ENCODE data around the gene ART4.

The ART4 gene

DNA sequence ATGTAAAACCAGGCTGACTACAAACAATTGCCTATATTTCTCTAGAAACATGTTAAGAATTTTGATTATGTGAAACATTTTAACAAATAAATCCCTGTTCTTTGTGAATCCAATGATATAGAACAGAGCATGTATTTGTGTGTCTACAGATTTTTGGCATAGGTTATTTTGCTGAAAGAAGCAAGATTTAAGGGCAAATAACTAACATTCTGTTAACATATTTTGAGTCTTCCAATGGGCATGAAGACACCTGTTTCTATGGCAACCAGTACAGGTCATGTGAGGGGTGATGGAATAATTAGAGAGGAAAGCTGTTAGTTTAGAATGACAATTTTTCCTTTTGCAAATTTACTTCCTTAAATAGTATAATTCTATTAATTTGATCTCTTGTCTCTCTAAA lies 8.8 kb downstream of the ART4 start:
- Histone ChIP-seq H3K27me3 (ENCODE audit: insufficient read depth, low read depth) (no peaks in the 10 kb centered on the region), H3K79me2 (ENCODE audit: insufficient read depth, low read depth) (no peaks in the 10 kb centered on the region), H3K36me3 (ENCODE audit: insufficient read depth) (no peaks in the 10 kb centered on the region), H2AFZ (ENCODE audit: low read depth) (no peak overlapping the region), H3K4me3 (IDR thresholded peaks at IDR 0.05; ENCODE audit: insufficient read depth, low read depth, low read length) (no peak overlapping the region), H3K9ac (no peak overlapping the region), H3K4me1 (ENCODE audit: low read depth, poor library complexity, severe bottlenecking) (no peaks in the 10 kb centered on the region), H3K27ac (no peak overlapping the region), H3K4me2 (no peak overlapping the region), H4K20me1 (ENCODE audit: insufficient read depth) (no peaks in the 10 kb centered on the region)
- TF ChIP-seq, protein P1, sequence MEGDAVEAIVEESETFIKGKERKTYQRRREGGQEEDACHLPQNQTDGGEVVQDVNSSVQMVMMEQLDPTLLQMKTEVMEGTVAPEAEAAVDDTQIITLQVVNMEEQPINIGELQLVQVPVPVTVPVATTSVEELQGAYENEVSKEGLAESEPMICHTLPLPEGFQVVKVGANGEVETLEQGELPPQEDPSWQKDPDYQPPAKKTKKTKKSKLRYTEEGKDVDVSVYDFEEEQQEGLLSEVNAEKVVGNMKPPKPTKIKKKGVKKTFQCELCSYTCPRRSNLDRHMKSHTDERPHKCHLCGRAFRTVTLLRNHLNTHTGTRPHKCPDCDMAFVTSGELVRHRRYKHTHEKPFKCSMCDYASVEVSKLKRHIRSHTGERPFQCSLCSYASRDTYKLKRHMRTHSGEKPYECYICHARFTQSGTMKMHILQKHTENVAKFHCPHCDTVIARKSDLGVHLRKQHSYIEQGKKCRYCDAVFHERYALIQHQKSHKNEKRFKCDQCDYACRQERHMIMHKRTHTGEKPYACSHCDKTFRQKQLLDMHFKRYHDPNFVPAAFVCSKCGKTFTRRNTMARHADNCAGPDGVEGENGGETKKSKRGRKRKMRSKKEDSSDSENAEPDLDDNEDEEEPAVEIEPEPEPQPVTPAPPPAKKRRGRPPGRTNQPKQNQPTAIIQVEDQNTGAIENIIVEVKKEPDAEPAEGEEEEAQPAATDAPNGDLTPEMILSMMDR (conservative IDR thresholded peaks at IDR 0.05; ENCODE audit: low read depth, low read length), result no peak

DNA sequence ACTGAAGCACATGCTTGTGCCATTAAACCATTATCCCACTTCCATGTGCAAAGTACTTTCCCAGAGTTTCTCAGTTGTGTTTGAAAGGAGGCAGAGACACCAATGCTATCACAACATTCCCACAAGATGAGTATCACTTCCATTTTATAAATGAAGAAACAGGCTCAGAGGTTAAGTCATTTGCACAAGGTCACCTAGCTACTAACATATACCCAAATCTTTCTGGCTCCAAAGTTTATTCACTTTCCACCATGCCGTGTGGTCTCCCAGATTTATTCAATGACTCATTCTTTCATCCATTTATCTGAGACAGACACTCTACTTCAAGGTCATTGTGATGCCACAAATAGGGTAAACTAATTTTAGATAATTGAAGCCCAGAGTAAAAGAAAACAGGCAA lies 9.4 kb downstream of the ART4 start:
- TF ChIP-seq, protein P1 (conservative IDR thresholded peaks at IDR 0.05; ENCODE audit: low read depth, low read length), result no peak

GRCh38 chr12:14833336-14833735 lies 10.0 kb downstream of the ART4 start:
- TF ChIP-seq, protein P1 (conservative IDR thresholded peaks at IDR 0.05; ENCODE audit: low read depth, low read length), result no peak
- no peaks in the 10 kb centered on the region for H3K79me2 ChIP-seq (ENCODE audit: insufficient read depth, low read depth)
- H4K20me1 ChIP-seq (ENCODE audit: insufficient read depth), result no peaks in the 10 kb centered on the region
- H2AFZ ChIP-seq (ENCODE audit: low read depth), result no peak overlapping the region
- no peaks in the 10 kb centered on the region for H3K27me3 ChIP-seq (ENCODE audit: insufficient read depth, low read depth)
- H3K4me1 ChIP-seq (ENCODE audit: low read depth, poor library complexity, severe bottlenecking), result no peaks in the 10 kb centered on the region
- H3K27ac ChIP-seq, result no peak overlapping the region
- H3K4me2 ChIP-seq, result no peak overlapping the region
- no peak overlapping the region for H3K4me3 ChIP-seq (IDR thresholded peaks at IDR 0.05; ENCODE audit: insufficient read depth, low read depth, low read length)
- no peaks in the 10 kb centered on the region for H3K36me3 ChIP-seq (ENCODE audit: insufficient read depth)
- H3K9ac ChIP-seq, result no peak overlapping the region

More for the DNA sequence above, 9.4 kb downstream of the ART4 start:
- Histone ChIP-seq H3K36me3 (ENCODE audit: insufficient read depth) (no peaks in the 10 kb centered on the region), H3K4me2 (no peak overlapping the region), H2AFZ (ENCODE audit: low read depth) (no peak overlapping the region), H3K4me1 (ENCODE audit: low read depth, poor library complexity, severe bottlenecking) (no peaks in the 10 kb centered on the region), H3K4me3 (IDR thresholded peaks at IDR 0.05; ENCODE audit: insufficient read depth, low read depth, low read length) (no peak overlapping the region), H3K9ac (no peak overlapping the region), H3K27ac (no peak overlapping the region), H3K79me2 (ENCODE audit: insufficient read depth, low read depth) (no peaks in the 10 kb centered on the region), H4K20me1 (ENCODE audit: insufficient read depth) (no peaks in the 10 kb centered on the region), H3K27me3 (ENCODE audit: insufficient read depth, low read depth) (no peaks in the 10 kb centered on the region)

DNA sequence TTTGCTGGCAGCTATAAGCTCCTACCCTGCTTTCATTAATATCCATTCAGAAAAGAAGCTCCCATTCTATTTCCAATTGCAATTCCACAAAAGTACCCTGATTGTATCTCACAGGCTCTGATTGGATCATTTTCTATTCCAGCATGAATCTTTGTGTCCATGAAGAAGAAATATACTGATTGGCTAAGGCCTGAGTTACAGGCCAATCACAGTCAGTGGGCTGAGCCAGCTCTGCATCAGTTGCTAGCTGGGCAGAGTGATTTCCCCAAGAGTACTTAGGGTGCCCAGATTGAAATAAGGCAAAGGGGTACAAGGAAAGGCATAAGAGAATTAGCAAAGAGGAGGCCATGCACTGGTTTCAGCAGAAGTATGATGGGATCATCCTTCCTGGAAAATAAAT lies 14.4 kb downstream of the ART4 start:
- Histone ChIP-seq H3K36me3 (ENCODE audit: insufficient read depth) (no peaks in the 10 kb centered on the region), H3K4me1 (ENCODE audit: low read depth, poor library complexity, severe bottlenecking) (no peaks in the 10 kb centered on the region), H3K27me3 (ENCODE audit: insufficient read depth, low read depth) (no peaks in the 10 kb centered on the region), H3K4me2 (no peak overlapping the region), H3K27ac (no peak overlapping the region), H3K9ac (no peak overlapping the region), H2AFZ (ENCODE audit: low read depth) (no peak overlapping the region), H3K4me3 (IDR thresholded peaks at IDR 0.05; ENCODE audit: insufficient read depth, low read depth, low read length) (no peak overlapping the region), H4K20me1 (ENCODE audit: insufficient read depth) (no peaks in the 10 kb centered on the region), H3K79me2 (ENCODE audit: insufficient read depth, low read depth) (no peaks in the 10 kb centered on the region)
- TF ChIP-seq, protein P1 (conservative IDR thresholded peaks at IDR 0.05; ENCODE audit: low read depth, low read length), result no peak
